Liver (tissue), 5 donors: Measurements from ENCODE around the gene SCAMP5. TPM values are rescaled to one million over a fixed set of nuclear protein-coding genes. Genes with fewer than 3 reads are reported as not detected.

Source experiments
- polyA plus RNA-seq, 2 donors: library from polyadenylated mRNA; stranded (reverse) in 1 of 2; unstranded in 1 of 2; fragments of 200-250 nt in 1 of 2; fragments of >200 nt in 1 of 2; fragmentation: Nextera tagmentation in 1 of 2; extraction: Ambion mirVana in 1 of 2; gene quantifications; one replicate each; pipeline versions ENCODE4 v1.2.1 to v1.2.3, GENCODE V29; 2013 to 2015
- small RNA-seq: library from RNA; depleted of rRNA; stranded (forward); fragments of <200 nt; gene quantifications from one replicate; pipeline ENCODE3, GENCODE V24; 2014
- total RNA-seq, 2 donors: library from RNA; depleted of rRNA; stranded (reverse); fragments of >200 nt; gene quantifications; one replicate each; pipeline ENCODE4 v1.2.3, GENCODE V29; 2014
- donor health status: healthy.
- donor health status: healthy.
- donor health status: healthy.

SCAMP5 gene
- total and polyA plus RNA-seq, 4 donors = 0.50 to 7.5 (median 5.7) TPM

Small RNAs within 50 kb of the gene (small RNA-seq; reads per million reads assigned to genes)
- not detected for gene AC015720.1
- gene RF00019 = not detected

Other genes with a start within 250 kb of the SCAMP5 start
- gene CYP1A2, start 246.7 kb upstream of the SCAMP5 start, total RNA-seq = 10 to 100 TPM in 1 of 2 donors, not detected in 1; 32.5 TPM
- gene CYP1A2, start 246.7 kb upstream of the SCAMP5 start, polyA plus RNA-seq = 10 to 100 TPM; 21.8 to 31.7 TPM
- gene CSK, start 213.5 kb upstream of the SCAMP5 start, total RNA-seq = 10 to 100 TPM; 19.0 to 41.7 TPM
- gene CSK, start 213.5 kb upstream of the SCAMP5 start, polyA plus RNA-seq = 10 to 100 TPM in 1 of 2 donors, 1 to 10 TPM in 1; 6.9 to 29.3 TPM
- gene LMAN1L, start 182.7 kb upstream of the SCAMP5 start, total RNA-seq = under 1 TPM in 1 of 2 donors, not detected in 1; 0.08 TPM
- gene LMAN1L, start 182.7 kb upstream of the SCAMP5 start, polyA plus RNA-seq = not detected
- not detected for gene CPLX3, start 168.9 kb upstream of the SCAMP5 start, total RNA-seq
- gene CPLX3, start 168.9 kb upstream of the SCAMP5 start, polyA plus RNA-seq = not detected
- gene ULK3, start 152.4 kb upstream of the SCAMP5 start, total RNA-seq = 10 to 100 TPM; 15.4 to 35.5 TPM
- 10 to 100 TPM; 13.1 to 27.5 TPM for gene ULK3, start 152.4 kb upstream of the SCAMP5 start, polyA plus RNA-seq
- 10 to 100 TPM; 21.7 to 23.3 TPM for gene SCAMP2, start 122.2 kb upstream of the SCAMP5 start, total RNA-seq
- gene SCAMP2, start 122.2 kb upstream of the SCAMP5 start, polyA plus RNA-seq = 10 to 100 TPM; 34.8 to 42.5 TPM
- 10 to 100 TPM; 16.1 to 37.7 TPM for gene MPI, start 105.5 kb upstream of the SCAMP5 start, total RNA-seq
- gene MPI, start 105.5 kb upstream of the SCAMP5 start, polyA plus RNA-seq = 10 to 100 TPM; 26.1 to 38.4 TPM
- gene FAM219B, start 88.7 kb upstream of the SCAMP5 start, total RNA-seq = 10 to 100 TPM; 15.3 to 15.6 TPM
- gene FAM219B, start 88.7 kb upstream of the SCAMP5 start, polyA plus RNA-seq = 1 to 10 TPM; 7.5 to 9.0 TPM
- gene COX5A, start 57.5 kb upstream of the SCAMP5 start, total RNA-seq = 10 to 100 TPM; 47.9 to 60.0 TPM
- gene COX5A, start 57.5 kb upstream of the SCAMP5 start, polyA plus RNA-seq = 100 to 1,000 TPM; 320 to 374 TPM
- gene RPP25, start 38.8 kb upstream of the SCAMP5 start, total RNA-seq = 1 to 10 TPM; 2.3 TPM
- gene RPP25, start 38.8 kb upstream of the SCAMP5 start, polyA plus RNA-seq = 1 to 10 TPM; 2.2 to 3.3 TPM
- gene PPCDC, start 28.0 kb downstream of the SCAMP5 start, total RNA-seq = 1 to 10 TPM; 7.4 to 9.3 TPM
- 1 to 10 TPM; 7.6 to 9.1 TPM for gene PPCDC, start 28.0 kb downstream of the SCAMP5 start, polyA plus RNA-seq
- gene C15orf39, start 206.3 kb downstream of the SCAMP5 start, total RNA-seq = 1 to 10 TPM; 2.3 to 4.0 TPM
- 1 to 10 TPM; 1.2 to 3.7 TPM for gene C15orf39, start 206.3 kb downstream of the SCAMP5 start, polyA plus RNA-seq